ENCODE data around the gene SPDEF. TPM values are rescaled to one million over a fixed set of nuclear protein-coding genes. Genes with fewer than 3 reads are reported as not detected.

Gene SPDEF
- polyA plus RNA-seq (2011; rRNA removed): 0.04 TPM in 1 of 2 replicates, not detected in the other
- polyA minus RNA-seq (2011; rRNA and poly(A)+ RNA removed): not detected in 2 replicates

DNA sequence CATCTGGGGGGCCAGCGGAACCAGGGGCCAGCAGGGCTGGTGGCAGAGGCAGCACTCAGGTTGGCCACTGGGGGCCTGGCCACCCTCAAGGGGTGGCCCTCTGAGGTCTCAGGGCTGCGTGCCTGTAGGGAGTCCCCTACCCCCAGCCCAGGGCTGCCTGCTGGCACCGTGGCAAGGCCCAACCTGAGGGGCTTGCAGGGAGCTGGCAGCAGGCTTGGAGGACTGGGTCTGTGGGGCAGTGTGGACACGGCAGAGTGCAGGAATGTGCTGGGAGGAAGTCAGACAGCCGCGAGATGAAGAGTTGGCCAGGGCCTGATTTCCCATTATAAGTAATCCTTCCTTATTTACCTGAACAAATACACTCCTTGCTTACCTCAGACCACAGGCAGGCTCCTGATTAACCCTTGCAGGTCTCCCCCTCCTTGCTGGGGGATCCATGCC lies at the start of gene SPDEF:
Gene SPDEF (minus strand): TSS at position 299 of the 441 bp plus-strand sequence. CDS start 11,874 bp downstream, outside the sequence.
- TF ChIP-seq, protein P1, sequence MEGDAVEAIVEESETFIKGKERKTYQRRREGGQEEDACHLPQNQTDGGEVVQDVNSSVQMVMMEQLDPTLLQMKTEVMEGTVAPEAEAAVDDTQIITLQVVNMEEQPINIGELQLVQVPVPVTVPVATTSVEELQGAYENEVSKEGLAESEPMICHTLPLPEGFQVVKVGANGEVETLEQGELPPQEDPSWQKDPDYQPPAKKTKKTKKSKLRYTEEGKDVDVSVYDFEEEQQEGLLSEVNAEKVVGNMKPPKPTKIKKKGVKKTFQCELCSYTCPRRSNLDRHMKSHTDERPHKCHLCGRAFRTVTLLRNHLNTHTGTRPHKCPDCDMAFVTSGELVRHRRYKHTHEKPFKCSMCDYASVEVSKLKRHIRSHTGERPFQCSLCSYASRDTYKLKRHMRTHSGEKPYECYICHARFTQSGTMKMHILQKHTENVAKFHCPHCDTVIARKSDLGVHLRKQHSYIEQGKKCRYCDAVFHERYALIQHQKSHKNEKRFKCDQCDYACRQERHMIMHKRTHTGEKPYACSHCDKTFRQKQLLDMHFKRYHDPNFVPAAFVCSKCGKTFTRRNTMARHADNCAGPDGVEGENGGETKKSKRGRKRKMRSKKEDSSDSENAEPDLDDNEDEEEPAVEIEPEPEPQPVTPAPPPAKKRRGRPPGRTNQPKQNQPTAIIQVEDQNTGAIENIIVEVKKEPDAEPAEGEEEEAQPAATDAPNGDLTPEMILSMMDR (IDR thresholded peaks at IDR 0.05; ENCODE audit: low read depth, low read length): no peak
- POLR2A ChIA-PET: interaction anchor here (1.1 kb wide), 1 partner anchor 90 kb away, joined by 3 read pairs; no protein-coding TSS in a partner anchor
- H3K9me3 ChIP-seq (ENCODE audit: control insufficient read depth, insufficient read depth, low read length): peaks cover 12% of the 10 kb centered on the region
- H3K27me3 ChIP-seq (ENCODE audit: control insufficient read depth, insufficient read depth, low read length): peaks cover 12% of the 10 kb centered on the region
- CTCF ChIA-PET: no interaction called here
- DNase-seq (ENCODE audit: low read depth, low spot score): no peak
- H3K27ac ChIP-seq (ENCODE audit: low read depth, low read length): no peak within 1 kb of the TSS
- H3K4me3 ChIP-seq (ENCODE audit: low read depth, low read length): no peak within 1 kb of the TSS

DNA sequence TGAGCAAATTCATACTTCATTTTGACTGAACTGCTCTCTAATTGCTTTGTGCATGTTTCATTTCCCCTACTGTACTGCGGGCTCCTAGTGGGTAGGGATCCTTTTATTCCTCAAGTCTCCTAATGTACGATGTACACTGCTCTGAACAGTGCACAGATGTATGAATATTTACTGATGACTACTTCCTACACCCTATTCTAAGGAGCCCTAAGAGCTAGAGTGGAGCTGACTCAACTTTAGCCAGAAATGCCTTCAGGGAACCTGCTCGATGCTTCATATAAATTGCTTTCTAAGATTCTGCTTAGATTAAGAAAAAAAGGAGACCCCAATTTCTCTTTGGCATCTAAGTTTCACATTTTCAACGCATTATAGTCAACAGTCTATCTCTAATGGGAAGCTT lies 47.6 kb upstream of the SPDEF start:
- Histone ChIP-seq H3K9me3 (ENCODE audit: control insufficient read depth, insufficient read depth, low read length) (no peaks in the 10 kb centered on the region), H3K4me3 (ENCODE audit: low read depth, low read length) (no peak overlapping the region), H3K27me3 (ENCODE audit: control insufficient read depth, insufficient read depth, low read length) (no peaks in the 10 kb centered on the region), H3K27ac (ENCODE audit: low read depth, low read length) (no peak overlapping the region)
- TF ChIP-seq, protein P1 (IDR thresholded peaks at IDR 0.05; ENCODE audit: low read depth, low read length): no peak
- DNase-seq (ENCODE audit: low read depth, low spot score): no peak
- ChIA-PET POLR2A (no interaction called here), CTCF (interaction anchor here (1.3 kb wide), 1 partner anchor 440 kb away, joined by 3 read pairs; no protein-coding TSS in a partner anchor)

DNA sequence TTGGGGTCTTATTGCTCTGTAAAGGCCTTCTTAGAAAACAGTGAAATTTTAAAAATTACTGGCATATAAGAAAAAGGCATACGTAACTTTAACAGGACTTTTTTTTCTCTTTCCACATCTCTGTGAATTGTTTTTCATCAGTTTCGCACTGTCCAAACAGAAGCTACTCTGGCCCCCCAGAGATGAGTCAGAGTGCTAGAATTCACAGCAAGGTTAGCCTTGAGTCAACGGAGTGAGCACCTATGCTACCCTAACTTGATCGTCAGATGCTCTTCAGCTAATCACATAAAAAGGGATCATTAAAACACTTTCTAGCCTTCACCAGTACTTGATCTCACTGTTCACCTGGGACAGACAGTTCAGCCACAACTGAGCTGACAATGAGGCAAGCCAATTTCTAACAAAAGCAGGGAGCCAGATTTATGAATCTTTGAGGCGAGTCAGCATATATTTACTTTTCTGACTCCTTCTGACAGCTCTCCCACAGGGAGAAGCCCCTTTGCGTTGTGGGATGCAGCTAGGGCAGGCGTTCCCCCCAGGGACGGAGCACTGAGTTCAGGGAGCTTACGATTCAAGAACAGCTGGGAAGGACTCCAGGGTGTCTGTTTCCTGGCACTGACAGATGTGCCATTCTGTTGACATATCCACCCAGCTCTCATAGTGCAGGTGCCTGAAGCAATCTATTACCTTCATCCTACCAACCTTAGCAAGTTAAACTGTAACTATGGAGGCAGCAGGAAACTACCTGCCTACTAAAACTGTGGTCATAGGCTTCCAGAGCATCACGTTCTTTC lies 46.4 kb upstream of the SPDEF start:
- ChIA-PET CTCF (interaction anchor here (0.7 to 1.6 kb wide), 3 partner anchors 86 to 439 kb away, joined by 3 to 5 read pairs (median 5); partner anchors contain the start of gene RPS10), POLR2A (no interaction called here)
- TF ChIP-seq, protein P1 (IDR thresholded peaks at IDR 0.05; ENCODE audit: low read depth, low read length): no peak
- no peaks in the 10 kb centered on the region for H3K9me3 ChIP-seq (ENCODE audit: control insufficient read depth, insufficient read depth, low read length)
- DNase-seq (ENCODE audit: low read depth, low spot score): no peak
- H3K4me3 ChIP-seq (ENCODE audit: low read depth, low read length): no peak overlapping the region
- H3K27me3 ChIP-seq (ENCODE audit: control insufficient read depth, insufficient read depth, low read length): no peaks in the 10 kb centered on the region
- H3K27ac ChIP-seq (ENCODE audit: low read depth, low read length): no peak overlapping the region

DNA sequence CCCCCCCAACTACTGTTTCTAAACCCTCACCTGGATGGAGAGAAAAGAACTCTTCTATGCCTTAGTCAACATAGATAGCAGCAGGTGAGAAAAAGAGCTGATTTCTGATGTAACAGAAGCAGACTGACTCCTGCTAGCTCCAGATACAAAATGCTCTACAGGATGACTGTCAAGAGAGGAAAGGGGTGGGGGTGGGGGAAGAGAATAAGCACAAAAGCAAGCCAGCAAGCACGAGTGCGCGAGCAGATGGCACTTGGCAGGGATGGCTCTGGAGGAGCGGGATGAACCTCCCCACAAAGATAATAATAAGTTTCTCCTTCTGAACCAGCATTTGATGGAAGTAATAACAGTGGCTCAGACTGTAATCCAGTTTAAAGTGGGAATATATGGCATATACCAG lies 45.6 kb upstream of the SPDEF start:
- POLR2A ChIA-PET: no interaction called here
- H3K4me3 ChIP-seq (ENCODE audit: low read depth, low read length): no peak overlapping the region
- TF ChIP-seq, protein P1 (IDR thresholded peaks at IDR 0.05; ENCODE audit: low read depth, low read length): no peak
- CTCF ChIA-PET: interaction anchor here (0.6 to 1.6 kb wide), 9 partner anchors 8 to 438 kb away, joined by 3 to 7 read pairs (median 3); partner anchors contain the start of gene RPS10
- no peaks in the 10 kb centered on the region for H3K9me3 ChIP-seq (ENCODE audit: control insufficient read depth, insufficient read depth, low read length)
- DNase-seq (ENCODE audit: low read depth, low spot score): no peak
- H3K27me3 ChIP-seq (ENCODE audit: control insufficient read depth, insufficient read depth, low read length): no peaks in the 10 kb centered on the region
- H3K27ac ChIP-seq (ENCODE audit: low read depth, low read length): no peak overlapping the region

DNA sequence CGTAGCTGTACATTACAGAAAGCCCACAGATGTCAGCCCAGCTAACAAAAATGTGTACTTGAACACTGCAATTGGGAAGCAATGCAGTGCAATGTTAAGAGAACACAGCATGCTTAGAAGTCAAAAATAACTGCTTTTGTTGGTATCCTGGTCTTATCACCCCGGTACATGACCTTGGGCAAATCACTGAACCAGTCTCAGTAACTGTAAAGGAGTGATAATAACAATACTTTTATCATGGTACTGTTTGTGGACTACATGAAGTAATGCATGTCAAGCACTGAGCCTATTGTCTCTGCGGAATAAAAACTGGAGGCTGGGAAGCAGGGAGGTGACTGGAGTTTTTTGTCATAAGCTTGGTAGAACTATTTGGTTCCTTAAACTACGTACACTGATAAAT lies 44.7 kb upstream of the SPDEF start:
- POLR2A ChIA-PET: no interaction called here
- DNase-seq (ENCODE audit: low read depth, low spot score): no peak
- no peaks in the 10 kb centered on the region for H3K9me3 ChIP-seq (ENCODE audit: control insufficient read depth, insufficient read depth, low read length)
- CTCF ChIA-PET: interaction anchor here (0.9 kb wide), 2 partner anchors 9 to 268 kb away, joined by 3 to 4 read pairs; no protein-coding TSS in a partner anchor
- no peak overlapping the region for H3K4me3 ChIP-seq (ENCODE audit: low read depth, low read length)
- no peak overlapping the region for H3K27ac ChIP-seq (ENCODE audit: low read depth, low read length)
- TF ChIP-seq, protein P1 (IDR thresholded peaks at IDR 0.05; ENCODE audit: low read depth, low read length): no peak
- H3K27me3 ChIP-seq (ENCODE audit: control insufficient read depth, insufficient read depth, low read length): no peaks in the 10 kb centered on the region

All from AG04450 (cell line).